ENCODE results near the gene TFRC. TPM values are rescaled to one million over a fixed set of nuclear protein-coding genes. Genes with fewer than 3 reads are reported as not detected.

Gene TFRC
- total RNA-seq, 1 donor from 2014 or later, result 77.9 TPM

Small RNA genes within 50 kb of the gene (small RNA-seq; reads per million reads assigned to genes)
- not detected for gene RNU7-18P (ENCODE audit: low replicate concordance)

Other genes with a start within 250 kb of the TFRC start
- gene TNK2, start 173.5 kb downstream of the TFRC start, total RNA-seq, result 13.0 TPM
- gene ZDHHC19, start 129.3 kb upstream of the TFRC start, total RNA-seq, result not detected
- 0.49 TPM for gene SLC51A, start 134.4 kb upstream of the TFRC start, total RNA-seq
- gene PCYT1A, start 205.6 kb upstream of the TFRC start, total RNA-seq, result 15.5 TPM
- 8.6 TPM for gene DYNLT2B, start 236.2 kb upstream of the TFRC start, total RNA-seq

All from temporal lobe (tissue), 2 donors.